GM19193 (cell line): Measurements from ENCODE around the gene MIA3.

Source experiments
- POLR2A ChIP-seq: IDR thresholded peaks from 4 replicates; pipeline ENCODE4 v1.6.1; 2011; ENCODE audit not compliant: insufficient read depth, insufficient read length; ENCODE audit errors: extremely low read depth

MIA3 gene

GRCh38 chr1:222610728-222611127, 7.2 kb upstream of the MIA3 start:
- no peak for TF ChIP-seq POLR2A

- no peak for TF ChIP-seq POLR2A
Observed at GRCh38 chr1:222613627-222614026, 4.3 kb upstream of the MIA3 start.

DNA sequence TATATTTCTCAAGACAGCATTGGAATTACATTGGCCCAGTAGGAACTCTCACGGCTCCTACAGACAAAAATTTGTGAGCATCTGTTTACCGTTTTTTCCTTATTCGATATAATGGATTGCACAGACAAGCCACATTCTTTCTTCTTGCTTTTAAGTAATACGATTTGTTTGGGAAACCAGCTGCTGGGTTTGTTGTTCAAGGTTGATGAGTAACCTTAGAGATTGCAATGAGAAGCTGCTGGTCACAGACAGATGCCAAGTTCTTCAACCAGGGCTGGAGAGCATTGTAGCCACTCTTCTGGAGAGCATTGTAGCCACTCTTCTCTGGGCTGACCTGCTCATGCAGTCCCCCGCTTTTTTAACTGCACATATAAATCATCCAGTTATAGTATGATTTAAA, 1.4 kb upstream of the MIA3 start:
- no peak for TF ChIP-seq POLR2A

DNA sequence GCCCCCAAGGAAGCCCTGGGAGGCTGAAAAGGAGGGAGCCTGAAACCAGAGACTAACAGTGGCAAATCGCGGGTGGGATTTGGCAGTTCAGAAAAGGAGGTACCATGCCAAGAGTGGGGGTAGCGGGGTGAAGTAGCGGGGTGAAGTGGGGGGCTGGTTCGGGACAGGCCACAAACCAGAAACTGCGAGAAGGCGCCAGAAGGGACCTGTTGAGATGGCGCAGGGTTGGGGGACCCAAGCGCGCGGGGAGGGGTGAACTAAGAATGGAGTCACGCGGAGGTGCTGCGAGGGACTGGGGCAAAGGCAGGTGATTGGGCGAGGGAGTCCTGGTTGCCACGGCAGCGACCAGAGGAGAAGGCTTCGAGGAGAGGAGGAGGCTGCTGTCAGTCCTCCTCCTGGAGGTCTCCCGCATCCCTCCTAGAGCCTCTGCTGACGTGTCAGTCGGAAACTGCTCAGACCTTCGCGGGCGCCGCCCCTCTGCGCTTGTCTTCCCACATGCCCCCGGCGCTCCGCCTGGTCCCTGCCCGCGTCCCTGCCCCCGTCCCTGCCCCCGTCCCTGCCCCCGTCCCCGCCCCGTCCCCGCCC, 438 bp upstream of the MIA3 start:
- peak; percentile 20 for TF ChIP-seq POLR2A

DNA sequence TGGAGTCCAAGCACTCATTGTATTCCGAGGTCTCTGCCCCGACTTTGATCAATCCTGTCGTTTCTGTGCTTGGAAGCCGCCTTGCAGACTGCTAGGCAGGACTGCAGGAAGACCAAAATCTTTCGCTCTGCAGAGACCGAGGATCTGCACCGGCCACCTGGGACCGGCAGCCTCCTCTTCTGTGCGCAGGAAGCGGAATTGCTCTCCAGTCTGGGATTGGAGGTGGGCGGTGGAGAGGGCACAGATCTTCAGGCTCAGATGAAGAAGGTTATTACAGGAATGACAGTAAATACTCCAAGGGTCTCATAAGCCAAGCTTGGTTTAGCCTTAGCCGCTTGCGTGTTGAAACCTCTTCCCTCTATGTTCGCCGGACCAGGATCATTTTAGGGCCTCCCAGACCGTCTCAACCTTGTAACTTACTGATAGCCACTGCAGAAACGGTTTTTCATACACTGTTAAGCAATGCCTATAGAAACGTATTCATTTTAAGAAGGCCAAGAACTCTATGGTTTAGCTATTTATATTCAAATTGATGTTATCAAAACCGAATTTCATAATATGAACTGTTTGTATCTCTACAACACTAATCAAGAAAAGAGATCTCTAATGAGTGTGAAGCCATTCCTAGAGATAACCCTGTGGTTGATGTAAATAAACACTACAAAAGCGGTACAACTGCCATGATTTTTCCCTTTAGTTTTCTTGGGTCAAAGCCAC, 1.1 kb downstream of the MIA3 start:
- TF ChIP-seq POLR2A = no peak

- no peak for TF ChIP-seq POLR2A
Observed at GRCh38 chr1:222620566-222620965, 2.7 kb downstream of the MIA3 start.

DNA sequence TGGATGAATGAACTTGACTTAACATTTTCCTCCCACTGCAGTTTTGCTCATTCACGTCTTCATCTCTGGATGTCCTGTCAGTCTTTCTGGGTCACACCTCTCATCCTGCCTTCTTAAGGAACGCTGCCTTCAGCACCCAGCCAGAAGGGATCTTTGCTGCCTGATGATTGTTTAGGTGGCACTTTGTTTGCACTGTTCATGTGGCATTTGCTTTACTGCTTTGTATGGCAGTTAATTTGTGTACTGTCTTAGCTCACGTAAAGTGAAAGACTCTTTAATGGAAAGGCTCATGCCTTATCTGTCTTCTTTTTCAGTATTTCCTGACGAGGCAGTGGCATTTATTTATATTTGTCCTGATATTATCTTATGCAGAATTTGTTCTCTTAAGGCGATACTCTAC, 4.9 kb downstream of the MIA3 start:
- TF ChIP-seq POLR2A = no peak

DNA sequence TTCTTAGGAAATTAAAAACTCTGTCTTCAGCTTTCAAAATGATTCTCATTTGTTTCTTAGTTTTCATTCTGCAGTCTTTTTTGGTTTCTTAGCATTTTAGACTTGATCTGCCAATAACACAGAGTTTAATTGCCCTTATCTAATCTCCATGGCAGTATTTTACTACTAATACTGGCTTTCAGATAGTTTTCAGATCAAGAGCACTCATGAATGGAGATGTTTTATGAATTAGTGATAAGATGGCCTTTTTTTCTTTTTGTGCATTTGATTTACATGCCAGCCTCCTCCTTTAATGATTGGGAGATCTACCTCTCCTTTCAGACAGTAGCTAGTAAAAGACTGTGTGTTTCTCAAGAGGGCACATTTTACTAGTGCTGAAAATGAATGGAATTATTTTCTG, 5.6 kb downstream of the MIA3 start:
- no peak for TF ChIP-seq POLR2A

- no peak for TF ChIP-seq POLR2A
Observed at GRCh38 chr1:222624214-222624613, 6.3 kb downstream of the MIA3 start.

GRCh38 chr1:222627232-222627631, 9.3 kb downstream of the MIA3 start:
- no peak for TF ChIP-seq POLR2A

DNA sequence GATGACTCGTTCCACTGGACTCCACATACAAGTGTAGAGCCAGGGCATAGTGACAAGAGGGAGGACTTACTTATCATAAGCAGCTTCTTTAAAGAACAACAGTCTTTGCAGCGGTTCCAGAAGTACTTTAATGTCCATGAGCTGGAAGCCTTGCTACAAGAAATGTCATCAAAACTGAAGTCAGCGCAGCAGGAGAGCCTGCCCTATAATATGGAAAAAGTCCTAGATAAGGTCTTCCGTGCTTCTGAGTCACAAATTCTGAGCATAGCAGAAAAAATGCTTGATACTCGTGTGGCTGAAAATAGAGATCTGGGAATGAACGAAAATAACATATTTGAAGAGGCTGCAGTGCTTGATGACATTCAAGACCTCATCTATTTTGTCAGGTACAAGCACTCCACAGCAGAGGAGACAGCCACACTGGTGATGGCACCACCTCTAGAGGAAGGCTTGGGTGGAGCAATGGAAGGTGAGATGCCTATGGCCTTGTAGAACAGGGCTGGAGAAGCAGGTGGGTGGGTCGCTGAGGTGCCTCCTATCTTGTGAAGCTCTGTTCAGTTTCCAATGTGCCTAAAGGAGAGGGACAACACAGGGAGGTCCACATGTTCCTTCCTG, 12.1 kb downstream of the MIA3 start:
- no peak for TF ChIP-seq POLR2A

DNA sequence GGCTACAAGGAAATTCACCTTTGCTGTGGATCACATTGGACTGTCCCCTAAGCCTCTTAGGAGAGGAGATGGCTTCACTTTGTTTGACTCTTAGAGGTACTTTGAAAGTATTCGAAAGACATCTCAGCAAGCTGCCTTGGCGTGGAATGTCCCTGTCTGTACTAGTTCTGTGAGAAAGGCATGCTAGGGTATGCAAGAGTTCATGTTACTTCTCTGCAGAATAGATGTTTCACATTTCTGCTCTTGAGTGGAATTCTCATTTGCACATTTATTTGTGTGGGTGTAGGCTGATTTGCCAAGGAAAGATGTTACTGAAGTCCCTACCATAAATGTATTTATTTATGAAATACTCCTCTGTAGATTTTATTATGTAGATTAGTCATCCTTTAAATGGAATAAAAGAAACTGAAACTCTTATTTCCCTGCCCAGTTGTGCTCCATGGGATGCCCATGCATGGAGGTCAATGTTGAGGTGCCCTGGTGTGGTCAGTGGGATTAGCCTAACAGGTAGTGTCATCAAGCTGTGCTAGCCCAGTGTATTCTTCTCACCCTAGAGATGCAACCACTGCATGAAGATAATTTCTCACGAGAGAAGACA, 13.8 kb downstream of the MIA3 start:
- no peak for TF ChIP-seq POLR2A

GRCh38 chr1:222632749-222633148, 14.9 kb downstream of the MIA3 start:
- TF ChIP-seq POLR2A = no peak

DNA sequence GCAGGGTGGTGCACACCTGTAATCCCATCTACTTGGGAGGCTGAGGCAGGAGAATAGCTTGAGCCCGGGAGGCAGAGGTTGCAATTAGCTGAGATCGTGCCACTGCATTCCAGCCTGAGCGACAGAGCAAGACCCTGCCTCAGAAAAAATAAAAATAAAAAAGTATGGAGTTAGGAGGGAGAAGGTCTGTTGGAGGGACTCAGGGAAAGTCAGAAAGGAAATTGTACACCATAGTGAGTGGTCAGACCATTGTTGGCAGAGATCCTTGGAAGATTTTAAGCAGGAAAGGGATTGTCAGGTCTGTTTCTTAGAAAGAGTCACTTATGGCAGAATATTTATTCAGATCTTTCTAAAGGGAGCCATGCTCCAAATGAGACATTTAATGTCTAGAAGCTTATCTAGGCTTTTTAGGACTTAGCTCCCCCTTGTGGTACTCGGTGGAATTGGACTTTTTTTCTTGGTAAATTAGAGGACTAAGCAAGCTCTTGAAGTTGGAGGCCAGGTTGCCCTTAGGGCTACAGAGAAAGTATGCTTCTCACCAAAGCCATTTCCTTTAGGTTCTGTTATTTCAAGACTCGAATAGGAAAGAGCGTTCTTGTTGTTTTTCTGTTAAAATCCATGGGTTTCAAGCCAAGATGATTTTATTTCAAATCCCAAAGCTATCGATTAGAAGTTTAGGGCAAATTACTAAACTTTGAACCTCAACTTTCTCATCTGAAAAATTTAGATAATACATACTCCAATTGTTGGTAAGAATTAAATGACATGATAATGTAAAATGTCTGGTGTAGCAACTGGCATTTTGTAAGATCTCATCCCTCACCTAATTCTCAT, 16.5 kb downstream of the MIA3 start:
- TF ChIP-seq POLR2A = no peak
